AG20443 (cell line): ENCODE data around the gene TTC36.
"Not testable (repeated sequence)": the region's sequence is repeated elsewhere in the genome, so short reads cannot be mapped to it uniquely, and the experiment has no call there.

ENCODE experiments used
- DNase-seq: peaks from one replicate; pipeline ENCODE4 v3.0.0; 2012; ENCODE audit warnings: low spot score, mixed read lengths

The TTC36 gene, protein sequence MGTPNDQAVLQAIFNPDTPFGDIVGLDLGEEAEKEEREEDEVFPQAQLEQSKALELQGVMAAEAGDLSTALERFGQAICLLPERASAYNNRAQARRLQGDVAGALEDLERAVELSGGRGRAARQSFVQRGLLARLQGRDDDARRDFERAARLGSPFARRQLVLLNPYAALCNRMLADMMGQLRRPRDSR

DNA sequence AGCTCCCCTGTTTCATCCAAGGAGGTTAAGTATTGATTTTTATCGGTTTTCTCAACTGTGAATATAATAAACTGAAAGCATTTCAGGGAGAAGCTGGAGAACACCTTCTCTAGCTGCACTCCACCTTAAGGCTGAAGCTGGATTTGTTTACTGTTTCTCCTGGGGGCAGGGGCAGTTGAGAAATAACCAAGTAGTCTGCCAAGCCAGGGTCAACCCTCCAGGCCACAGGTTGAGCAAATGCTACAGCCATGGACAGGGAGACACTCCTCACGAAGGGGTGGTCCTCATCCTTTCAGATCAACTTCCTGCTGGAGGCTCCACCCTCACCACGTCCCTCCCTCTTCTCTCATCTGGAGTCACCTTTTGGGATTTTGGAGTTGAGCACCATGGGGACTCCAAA is at the start of gene TTC36:
Gene TTC36 (plus strand): TSS at position 366 of the 400 bp plus-strand sequence. CDS start 21 bp downstream, at position 387.
- DNase-seq: no peak

DNA sequence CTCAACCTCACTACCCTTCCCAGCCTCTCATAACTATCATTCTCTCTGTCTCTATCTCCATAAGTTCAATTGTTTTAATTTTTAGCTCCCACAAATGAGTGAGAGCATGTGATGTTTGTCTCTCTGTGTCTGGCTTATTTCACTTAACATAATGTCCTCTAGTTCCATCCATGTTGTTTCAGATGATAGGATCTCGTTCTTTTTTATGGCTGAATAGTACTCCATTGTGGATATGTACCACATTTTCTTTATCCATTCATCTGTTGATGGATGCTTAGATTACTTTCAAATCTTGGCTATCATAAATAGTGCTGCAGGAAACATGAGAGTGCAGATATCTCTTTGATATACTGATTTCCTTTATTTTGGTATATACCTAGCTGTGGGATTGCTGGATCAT is 46.0 kb upstream of the TTC36 start:
- DNase-seq: not testable (repeated sequence)

DNA sequence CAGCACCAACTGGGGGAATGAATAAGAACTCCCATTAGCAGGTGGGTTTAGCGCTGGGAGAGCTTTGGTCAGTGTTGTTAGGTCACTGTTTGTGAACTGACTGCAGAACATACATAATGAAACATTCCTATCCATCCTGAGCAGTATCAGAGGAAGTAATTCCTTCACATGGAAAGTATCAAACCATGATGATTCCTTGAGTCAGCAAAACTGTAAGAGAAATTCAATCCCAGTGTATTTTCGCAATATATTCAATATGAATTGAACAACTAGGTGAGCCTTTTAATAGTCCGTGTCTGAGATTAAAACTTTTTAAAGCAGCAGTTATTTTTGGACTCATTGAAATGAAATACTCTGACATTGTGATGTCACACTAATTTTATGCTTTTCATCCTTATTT is 42.9 kb upstream of the TTC36 start:
- no peak for DNase-seq

DNA sequence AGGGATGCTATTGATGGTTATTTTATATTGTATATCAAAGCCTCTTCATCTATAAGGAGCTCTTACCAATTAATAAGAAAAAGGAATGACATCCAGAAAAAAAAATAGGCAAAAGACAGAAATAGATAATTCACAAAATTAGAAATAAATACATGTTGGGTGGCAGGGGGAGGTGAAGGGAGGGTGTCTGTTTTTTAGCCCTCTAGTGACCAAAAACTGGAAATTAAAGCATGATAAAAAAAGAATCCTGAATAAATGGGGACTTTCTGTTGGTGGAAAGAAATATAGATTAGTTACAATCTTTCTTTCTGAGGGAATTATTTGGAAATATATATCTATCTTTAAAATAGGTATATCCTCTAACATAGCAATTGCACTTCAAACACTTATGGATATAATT is 42.0 kb upstream of the TTC36 start:
- no peak for DNase-seq

DNA sequence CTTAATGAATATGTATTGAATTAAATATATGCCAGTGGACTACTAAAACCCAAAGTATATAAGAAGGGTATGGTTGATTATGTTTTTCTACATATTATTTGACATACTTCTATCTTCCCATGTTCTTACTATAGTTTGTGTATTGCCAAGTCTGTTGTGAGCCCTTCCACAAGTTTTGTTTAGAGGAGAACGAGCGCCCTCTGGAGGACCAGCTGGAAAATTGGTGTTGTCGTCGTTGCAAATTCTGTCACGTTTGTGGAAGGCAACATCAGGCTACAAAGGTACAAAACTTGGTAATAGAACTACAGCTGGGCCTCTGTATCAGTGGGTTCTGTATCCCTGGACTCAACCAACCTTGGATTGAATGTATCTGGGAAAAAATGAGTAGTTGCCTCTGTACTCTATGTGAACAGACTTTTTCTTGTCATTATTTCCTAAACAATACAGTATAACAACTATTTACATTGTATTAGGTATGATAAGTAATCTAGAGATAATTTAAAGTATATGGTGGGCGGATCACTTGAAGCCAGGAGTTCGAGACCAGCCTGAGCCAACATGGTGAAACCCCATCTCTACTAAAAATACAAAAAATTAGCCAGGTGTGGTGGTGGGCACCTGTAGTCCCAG is 38.7 kb upstream of the TTC36 start:
- DNase-seq: peak; percentile 85

DNA sequence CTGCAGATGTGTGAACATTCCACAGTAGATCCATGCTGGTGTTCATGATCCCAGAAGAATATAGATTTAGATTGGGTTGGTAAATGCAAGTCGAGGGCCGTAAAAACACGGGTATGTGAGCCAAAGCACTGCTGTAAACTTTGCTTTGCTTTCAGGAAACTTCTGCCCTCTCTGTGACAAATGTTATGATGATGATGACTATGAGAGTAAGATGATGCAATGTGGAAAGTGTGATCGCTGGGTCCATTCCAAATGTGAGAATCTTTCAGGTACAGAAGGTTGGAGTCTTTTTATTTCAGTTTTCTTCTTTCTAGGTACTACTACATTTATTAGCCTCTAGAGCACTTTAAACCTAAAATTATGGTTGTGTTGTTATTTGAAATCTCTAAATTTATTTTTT is 36.2 kb upstream of the TTC36 start:
- no peak for DNase-seq

DNA sequence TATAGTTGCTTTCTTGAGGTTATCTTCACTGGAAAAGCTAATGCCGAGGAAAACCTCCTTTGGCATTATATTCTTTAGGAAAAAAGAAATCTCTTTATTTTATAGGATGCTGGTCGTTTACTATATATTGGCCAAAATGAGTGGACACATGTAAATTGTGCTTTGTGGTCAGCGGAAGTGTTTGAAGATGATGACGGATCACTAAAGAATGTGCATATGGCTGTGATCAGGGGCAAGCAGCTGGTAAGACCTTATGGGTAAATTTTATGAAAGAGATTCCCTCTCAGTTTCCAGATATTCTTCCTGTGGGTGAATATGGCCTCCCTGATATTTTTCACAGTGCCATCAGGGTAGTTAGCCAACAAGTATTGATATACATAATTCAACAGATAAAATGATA is 29.4 kb upstream of the TTC36 start:
- no peak for DNase-seq

DNA sequence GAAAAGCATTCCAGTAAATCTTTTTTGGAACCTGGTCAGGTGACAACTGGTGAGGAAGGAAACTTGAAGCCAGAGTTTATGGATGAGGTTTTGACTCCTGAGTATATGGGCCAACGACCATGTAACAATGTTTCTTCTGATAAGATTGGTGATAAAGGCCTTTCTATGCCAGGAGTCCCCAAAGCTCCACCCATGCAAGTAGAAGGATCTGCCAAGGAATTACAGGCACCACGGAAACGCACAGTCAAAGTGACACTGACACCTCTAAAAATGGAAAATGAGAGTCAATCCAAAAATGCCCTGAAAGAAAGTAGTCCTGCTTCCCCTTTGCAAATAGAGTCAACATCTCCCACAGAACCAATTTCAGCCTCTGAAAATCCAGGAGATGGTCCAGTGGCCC is 24.1 kb upstream of the TTC36 start:
- DNase-seq: no peak

DNA sequence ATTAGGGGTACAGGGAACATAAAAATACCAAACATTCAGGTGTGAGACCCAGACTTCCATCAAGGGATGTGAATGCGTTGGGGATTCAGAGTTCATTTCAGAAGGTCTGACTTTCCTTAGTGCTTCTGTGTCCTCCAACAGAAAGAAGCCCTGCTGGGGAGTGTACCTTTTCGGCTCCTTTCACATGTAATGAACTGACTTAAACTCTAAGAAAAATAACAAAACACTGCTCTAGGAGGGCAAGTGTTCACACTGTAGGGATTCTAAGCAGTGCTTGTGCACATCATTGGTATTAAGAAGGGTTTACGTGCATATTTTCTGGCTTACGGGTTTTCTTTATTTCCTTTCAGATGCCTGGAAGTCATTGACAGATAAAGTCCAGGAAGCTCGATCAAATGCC is 15.7 kb upstream of the TTC36 start:
- DNase-seq: no peak

DNA sequence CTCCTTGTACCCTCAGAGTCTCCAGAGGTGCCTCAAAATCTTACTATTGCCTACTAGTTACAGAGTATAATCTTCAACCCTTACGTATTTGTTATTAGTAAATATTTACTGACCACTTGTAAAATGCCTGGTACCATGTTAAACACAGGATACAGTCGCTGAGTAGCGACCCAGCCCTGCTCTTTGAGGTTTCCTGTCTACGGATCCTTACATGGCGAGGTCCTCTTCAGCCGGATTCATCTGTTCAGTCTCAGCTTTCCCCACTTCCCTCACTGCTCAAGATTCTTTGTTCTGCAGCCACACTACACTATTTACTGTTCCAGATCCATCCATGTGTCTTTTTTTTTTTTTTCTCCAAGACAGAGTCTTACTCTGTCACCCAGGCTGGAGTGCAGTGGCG is 13.2 kb upstream of the TTC36 start:
- DNase-seq: no peak

DNA sequence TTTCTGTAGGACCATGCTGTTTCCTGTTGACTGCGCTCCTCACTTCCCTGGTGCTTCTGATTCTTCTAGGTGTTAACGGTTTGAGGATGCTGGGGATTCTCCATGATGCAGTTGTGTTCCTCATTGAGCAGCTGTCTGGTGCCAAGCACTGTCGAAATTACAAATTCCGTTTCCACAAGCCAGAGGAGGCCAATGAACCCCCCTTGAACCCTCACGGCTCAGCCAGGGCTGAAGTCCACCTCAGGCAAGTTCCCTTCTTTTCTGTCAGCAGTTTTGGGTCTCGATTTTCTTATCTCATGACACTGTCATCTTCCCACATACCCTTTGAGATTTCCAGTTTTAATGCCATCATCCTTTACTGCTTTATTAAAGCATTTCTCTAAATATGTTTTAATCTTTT is 7.7 kb upstream of the TTC36 start:
- no peak for DNase-seq

DNA sequence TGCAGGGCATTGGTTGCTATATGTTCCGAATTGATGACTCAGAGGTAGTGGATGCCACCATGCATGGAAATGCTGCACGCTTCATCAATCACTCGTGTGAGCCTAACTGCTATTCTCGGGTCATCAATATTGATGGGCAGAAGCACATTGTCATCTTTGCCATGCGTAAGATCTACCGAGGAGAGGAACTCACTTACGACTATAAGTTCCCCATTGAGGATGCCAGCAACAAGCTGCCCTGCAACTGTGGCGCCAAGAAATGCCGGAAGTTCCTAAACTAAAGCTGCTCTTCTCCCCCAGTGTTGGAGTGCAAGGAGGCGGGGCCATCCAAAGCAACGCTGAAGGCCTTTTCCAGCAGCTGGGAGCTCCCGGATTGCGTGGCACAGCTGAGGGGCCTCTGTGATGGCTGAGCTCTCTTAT is 5.4 kb upstream of the TTC36 start:
- DNase-seq: no peak

DNA sequence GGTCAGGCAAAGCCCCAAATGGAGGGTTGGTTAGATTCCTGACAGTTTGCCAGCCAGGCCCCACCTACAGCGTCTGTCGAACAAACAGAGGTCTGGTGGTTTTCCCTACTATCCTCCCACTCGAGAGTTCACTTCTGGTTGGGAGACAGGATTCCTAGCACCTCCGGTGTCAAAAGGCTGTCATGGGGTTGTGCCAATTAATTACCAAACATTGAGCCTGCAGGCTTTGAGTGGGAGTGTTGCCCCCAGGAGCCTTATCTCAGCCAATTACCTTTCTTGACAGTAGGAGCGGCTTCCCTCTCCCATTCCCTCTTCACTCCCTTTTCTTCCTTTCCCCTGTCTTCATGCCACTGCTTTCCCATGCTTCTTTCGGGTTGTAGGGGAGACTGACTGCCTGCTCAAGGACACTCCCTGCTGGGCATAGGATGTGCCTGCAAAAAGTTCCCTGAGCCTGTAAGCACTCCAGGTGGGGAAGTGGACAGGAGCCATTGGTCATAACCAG is 4.7 kb upstream of the TTC36 start:
- peak; percentile 65 for DNase-seq

DNA sequence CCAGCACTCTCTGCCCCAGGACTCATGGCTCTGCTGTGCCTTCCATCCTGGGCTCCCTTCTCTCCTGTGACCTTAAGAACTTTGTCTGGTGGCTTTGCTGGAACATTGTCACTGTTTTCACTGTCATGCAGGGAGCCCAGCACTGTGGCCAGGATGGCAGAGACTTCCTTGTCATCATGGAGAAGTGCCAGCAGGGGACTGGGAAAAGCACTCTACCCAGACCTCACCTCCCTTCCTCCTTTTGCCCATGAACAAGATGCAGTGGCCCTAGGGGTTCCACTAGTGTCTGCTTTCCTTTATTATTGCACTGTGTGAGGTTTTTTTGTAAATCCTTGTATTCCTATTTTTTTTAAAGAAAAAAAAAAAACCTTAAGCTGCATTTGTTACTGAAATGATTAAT is 2.9 kb upstream of the TTC36 start:
- no peak for DNase-seq

DNA sequence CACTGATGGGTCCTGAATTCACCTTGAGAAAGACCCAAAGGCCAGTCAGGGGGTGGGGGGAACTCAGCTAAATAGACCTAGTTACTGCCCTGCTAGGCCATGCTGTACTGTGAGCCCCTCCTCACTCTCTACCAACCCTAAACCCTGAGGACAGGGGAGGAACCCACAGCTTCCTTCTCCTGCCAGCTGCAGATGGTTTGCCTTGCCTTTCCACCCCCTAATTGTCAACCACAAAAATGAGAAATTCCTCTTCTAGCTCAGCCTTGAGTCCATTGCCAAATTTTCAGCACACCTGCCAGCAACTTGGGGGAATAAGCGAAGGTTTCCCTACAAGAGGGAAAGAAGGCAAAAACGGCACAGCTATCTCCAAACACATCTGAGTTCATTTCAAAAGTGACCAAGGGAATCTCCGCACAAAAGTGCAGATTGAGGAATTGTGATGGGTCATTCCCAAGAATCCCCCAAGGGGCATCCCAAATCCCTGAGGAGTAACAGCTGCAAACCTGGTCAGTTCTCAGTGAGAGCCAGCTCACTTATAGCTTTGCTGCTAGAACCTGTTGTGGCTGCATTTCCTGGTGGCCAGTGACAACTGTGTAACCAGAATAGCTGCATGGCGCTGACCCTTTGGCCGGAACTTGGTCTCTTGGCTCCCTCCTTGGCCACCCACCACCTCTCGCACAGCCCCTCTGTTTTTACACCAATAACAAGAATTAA is 2.4 kb upstream of the TTC36 start:
- DNase-seq: peak; percentile 15

DNA sequence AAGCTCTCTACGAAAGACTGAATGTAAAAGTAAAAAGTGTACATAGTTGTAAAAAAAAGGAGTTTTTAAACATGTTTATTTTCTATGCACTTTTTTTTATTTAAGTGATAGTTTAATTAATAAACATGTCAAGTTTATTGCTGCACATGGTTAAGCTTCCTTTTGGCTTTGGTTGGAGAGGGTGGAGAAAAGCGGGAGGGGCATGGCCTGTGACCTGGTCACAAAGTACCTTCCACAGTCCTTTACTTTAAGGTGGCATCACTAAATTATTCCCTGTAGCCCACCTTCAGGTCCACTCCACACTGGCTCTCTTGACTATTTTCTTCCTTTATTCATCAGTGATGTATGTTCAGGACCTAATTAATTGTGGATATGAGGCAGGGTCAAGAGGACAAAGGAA is 586 bp upstream of the TTC36 start:
- DNase-seq: no peak

DNA sequence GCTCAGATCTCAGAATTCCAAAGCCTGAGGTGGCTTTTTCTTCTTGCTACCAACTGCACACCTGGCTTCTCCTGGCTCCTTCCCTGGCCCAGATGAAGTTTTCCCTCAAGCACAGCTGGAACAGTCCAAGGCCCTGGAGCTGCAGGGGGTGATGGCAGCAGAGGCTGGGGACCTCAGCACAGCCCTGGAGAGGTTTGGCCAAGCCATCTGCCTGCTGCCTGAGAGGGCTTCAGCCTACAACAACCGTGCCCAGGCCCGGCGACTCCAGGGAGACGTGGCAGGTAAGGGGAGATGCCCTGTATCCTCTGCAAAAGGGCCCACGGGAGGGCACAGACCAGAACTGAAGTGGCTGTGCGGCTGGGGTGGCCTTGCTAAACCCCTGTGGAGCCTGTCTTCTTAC is 1.2 kb downstream of the TTC36 start:
- DNase-seq: no peak

DNA sequence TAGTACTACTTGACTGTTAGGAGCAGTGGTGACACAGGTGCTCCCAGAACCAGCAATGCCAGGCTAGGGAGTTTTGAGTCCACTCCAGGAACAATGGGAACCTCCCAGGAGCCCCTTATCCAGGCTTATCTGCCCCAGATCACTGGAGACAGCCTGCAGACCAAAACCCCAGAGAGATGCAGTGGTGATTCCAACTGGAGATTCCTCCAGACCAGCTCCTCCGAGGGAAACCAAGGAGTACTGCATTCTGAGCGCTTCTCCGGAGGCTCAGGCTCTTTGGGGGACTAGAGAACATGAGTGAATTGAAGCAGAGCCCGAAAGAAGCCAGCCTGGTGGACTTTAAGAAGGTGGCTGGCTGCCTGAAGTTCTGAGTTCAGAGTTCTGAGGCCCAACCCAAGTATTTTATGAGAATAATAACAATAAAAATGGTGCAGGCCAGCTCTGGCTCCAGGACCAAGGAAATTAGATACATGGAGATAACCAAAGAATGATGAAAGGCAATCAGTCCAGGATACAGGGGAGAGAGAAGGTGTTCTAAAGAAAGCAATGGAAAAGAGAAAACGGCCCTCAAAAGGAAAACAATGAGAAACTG is 2.4 kb downstream of the TTC36 start:
- DNase-seq: no peak

DNA sequence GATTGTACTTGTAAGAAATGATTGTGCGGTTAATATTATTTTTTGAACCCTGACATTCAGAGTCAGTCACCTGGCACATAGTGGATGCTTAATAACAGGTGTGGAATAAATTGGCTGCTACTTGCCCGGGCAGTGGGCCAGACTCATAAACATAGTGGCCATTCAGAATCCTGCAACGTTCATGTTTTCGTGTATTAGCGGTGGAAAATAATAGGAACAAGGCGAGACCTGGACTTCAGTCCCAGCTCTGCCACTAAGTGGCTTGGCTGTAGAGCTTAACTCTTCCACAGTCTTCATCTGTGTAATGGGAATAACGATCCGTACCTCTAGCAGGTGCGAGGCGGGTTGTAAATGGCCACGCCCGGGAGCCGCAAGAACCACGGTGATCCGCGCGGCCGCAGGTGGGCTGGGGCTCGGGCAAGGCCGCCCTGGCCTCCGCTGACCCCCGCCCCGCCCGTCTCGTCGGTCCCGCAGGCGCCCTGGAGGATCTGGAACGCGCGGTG is 3.0 kb downstream of the TTC36 start:
- DNase-seq: no peak

DNA sequence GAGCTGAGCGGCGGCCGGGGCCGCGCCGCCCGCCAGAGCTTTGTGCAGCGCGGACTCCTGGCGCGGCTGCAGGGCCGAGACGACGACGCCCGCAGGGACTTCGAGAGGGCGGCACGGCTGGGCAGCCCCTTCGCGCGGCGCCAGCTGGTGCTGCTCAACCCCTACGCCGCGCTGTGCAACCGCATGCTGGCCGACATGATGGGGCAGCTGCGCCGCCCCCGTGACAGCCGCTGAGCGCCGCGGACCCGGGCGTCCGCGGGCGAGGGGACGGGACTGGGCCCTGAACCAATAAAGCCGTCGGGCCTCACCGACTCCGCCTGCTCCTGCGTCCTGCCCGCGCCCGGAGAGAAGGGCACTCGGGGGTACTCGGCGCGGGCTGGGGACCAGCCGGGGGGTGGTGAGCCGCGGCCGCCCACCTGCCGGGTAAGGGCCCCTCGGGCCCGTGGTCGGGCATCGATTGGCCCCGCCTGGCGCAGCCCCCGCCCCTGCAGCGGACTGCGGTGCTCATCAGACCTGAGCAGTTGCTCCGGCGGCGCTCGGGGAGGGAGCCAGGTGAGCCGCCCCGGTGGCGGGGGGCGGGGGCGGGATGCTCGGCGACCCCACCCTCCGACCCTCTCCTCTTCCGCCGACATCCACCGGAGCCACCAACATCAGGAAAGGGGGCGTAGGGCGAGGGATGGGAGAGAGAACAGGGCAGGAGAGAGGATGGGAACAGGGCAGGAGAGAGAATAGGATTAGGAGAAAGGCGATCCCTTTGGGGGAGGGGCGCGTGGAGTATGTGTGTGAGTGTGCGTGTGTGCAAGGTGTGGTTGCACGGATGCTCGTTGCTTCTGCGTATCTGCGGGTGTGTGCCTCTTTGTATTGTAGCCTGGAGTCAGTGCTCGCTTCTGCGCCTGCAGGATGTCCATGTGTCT is 3.7 kb downstream of the TTC36 start, which contains the start of gene TMEM25:
Gene TMEM25 (plus strand): TSS at position 510 of the 914 bp plus-strand sequence. CDS start 610 bp downstream, outside the sequence.
- DNase-seq: peak; percentile 82

DNA sequence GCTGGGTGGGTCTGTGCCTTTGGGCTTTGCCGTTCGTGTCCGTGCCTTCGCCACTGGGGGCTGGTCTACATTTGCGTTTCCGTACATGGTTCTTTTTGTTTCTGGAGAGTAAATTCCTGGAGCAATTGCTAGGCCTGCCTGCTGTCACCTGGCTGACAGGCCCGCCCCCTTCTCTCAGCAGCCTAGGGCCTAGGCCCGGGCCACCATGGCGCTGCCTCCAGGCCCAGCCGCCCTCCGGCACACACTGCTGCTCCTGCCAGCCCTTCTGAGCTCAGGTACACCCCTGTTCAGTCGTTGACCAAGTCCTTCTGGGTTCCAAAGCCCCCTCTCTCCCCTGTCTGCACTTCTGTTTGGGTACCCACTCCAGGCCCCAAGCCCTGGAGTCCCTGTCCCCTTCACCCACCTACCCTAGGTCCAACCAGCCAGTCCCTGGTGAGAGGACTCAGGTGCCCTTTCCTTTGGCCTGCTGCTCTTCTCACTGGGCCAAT is 4.4 kb downstream of the TTC36 start:
- peak; percentile 38 for DNase-seq
